ENCODE data around the gene ALDH18A1.

ALDH18A1 gene

DNA sequence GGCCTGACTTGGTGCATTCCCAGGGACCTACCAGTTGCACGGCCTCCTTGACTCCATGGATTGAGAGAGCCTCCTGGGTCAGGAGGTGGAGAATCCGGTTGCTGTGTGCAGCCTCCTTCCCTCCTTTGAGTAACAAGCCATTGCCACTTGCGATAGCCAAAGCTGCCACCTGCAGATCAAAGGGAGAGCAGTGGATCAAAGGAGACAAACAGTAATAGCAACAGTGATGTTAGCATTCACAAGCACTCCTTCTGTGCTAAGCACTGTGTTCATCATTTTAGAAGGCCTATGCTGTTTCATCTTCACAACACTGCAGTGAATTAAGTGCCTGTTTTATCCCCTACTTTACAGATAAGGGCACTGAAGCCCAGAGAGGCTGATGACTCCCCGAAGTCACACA is 40.1 kb downstream of the ALDH18A1 start:
- no peaks in the 10 kb centered on the region for H4K20me1 ChIP-seq (ENCODE audit: insufficient read depth, low read length)
- H3K9me2 ChIP-seq (ENCODE audit: low read depth, low read length), result no peaks in the 10 kb centered on the region
- no peaks in the 10 kb centered on the region for H3F3A ChIP-seq (ENCODE audit: insufficient read depth, low read length)
- no peak overlapping the region for H3K4me2 ChIP-seq (ENCODE audit: low read length)
- H3K36me3 ChIP-seq (ENCODE audit: insufficient read depth, low read length), result peaks cover 53% of the 10 kb centered on the region
- H3K9me3 ChIP-seq (ENCODE audit: low read length), result no peaks in the 10 kb centered on the region
- TF ChIP-seq EZH2 (IDR thresholded peaks at IDR 0.05; ENCODE audit: borderline replicate concordance, low read length), result no peak
- TF ChIP-seq, protein P1, sequence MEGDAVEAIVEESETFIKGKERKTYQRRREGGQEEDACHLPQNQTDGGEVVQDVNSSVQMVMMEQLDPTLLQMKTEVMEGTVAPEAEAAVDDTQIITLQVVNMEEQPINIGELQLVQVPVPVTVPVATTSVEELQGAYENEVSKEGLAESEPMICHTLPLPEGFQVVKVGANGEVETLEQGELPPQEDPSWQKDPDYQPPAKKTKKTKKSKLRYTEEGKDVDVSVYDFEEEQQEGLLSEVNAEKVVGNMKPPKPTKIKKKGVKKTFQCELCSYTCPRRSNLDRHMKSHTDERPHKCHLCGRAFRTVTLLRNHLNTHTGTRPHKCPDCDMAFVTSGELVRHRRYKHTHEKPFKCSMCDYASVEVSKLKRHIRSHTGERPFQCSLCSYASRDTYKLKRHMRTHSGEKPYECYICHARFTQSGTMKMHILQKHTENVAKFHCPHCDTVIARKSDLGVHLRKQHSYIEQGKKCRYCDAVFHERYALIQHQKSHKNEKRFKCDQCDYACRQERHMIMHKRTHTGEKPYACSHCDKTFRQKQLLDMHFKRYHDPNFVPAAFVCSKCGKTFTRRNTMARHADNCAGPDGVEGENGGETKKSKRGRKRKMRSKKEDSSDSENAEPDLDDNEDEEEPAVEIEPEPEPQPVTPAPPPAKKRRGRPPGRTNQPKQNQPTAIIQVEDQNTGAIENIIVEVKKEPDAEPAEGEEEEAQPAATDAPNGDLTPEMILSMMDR (IDR thresholded peaks at IDR 0.05; ENCODE audit: low read length), result no peak
- H3K27me3 ChIP-seq (ENCODE audit: insufficient read depth, low read length), result no peaks in the 10 kb centered on the region
- no peaks in the 10 kb centered on the region for H3K79me2 ChIP-seq (ENCODE audit: insufficient read depth, low read length)
- no peak overlapping the region for H3K27ac ChIP-seq (ENCODE audit: low read depth, low read length, poor library complexity, severe bottlenecking)
- H2AFZ ChIP-seq (ENCODE audit: low read length), result no peak overlapping the region
- H3K9ac ChIP-seq (ENCODE audit: low read length), result no peak overlapping the region
- H3K4me3 ChIP-seq (ENCODE audit: low read depth, low read length, poor library complexity, severe bottlenecking), result no peak overlapping the region
- no peaks in the 10 kb centered on the region for H3K4me1 ChIP-seq (ENCODE audit: insufficient read depth, low read length, severe bottlenecking)

DNA sequence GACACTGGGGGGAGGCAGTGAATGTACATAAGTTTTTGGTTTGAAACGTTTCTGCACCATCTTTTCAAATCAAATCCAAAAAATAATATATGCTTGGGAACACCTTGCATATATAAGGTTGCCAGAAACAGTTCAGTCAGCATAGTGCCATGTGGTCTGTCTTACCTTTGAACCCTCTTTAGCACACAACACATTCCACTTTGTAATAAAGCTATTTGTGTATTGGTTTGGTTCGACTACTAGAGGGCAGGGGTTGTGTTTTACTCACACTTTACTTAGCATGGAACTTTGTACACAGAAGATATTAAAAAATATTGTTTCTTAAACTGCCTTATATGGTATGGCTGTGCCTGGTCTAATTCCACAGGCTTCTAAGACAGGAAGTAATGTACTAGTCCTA is 43.2 kb downstream of the ALDH18A1 start:
- Histone ChIP-seq H2AFZ (ENCODE audit: low read length) (no peak overlapping the region), H3K27ac (ENCODE audit: low read depth, low read length, poor library complexity, severe bottlenecking) (no peak overlapping the region), H3K9ac (ENCODE audit: low read length) (no peak overlapping the region), H3K4me3 (ENCODE audit: low read depth, low read length, poor library complexity, severe bottlenecking) (no peak overlapping the region), H3F3A (ENCODE audit: insufficient read depth, low read length) (no peaks in the 10 kb centered on the region), H3K9me3 (ENCODE audit: low read length) (no peaks in the 10 kb centered on the region), H3K9me2 (ENCODE audit: low read depth, low read length) (no peaks in the 10 kb centered on the region), H3K4me1 (ENCODE audit: insufficient read depth, low read length, severe bottlenecking) (no peaks in the 10 kb centered on the region), H3K36me3 (ENCODE audit: insufficient read depth, low read length) (peaks cover 65% of the 10 kb centered on the region), H3K27me3 (ENCODE audit: insufficient read depth, low read length) (no peaks in the 10 kb centered on the region), H4K20me1 (ENCODE audit: insufficient read depth, low read length) (no peaks in the 10 kb centered on the region), H3K79me2 (ENCODE audit: insufficient read depth, low read length) (no peaks in the 10 kb centered on the region), H3K4me2 (ENCODE audit: low read length) (no peak overlapping the region)
- TF ChIP-seq, protein P1 (IDR thresholded peaks at IDR 0.05; ENCODE audit: low read length), result no peak
- no peak for TF ChIP-seq EZH2 (IDR thresholded peaks at IDR 0.05; ENCODE audit: borderline replicate concordance, low read length)

DNA sequence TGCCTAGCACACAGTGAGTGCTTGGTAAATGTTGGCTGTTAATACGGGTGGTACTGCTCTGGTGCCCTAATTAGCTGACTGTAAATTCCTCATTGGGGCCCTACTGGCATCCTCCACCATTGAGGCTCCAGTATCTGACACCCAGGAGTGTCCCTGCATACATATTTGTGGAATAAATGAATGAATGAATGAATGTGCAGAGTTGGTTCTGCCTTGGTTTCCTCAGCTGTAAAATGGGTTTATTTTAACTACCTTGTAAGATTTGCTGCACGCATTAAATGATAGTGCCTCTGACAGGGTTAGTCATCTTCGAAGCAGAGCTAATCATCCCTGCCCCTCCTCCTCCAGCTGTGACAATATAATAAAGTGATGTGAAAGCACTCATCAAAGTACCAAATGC is 45.8 kb downstream of the ALDH18A1 start:
- H3K9me2 ChIP-seq (ENCODE audit: low read depth, low read length), result no peaks in the 10 kb centered on the region
- no peak overlapping the region for H2AFZ ChIP-seq (ENCODE audit: low read length)
- peaks cover 53% of the 10 kb centered on the region for H3K36me3 ChIP-seq (ENCODE audit: insufficient read depth, low read length)
- no peaks in the 10 kb centered on the region for H3K27me3 ChIP-seq (ENCODE audit: insufficient read depth, low read length)
- H3K4me3 ChIP-seq (ENCODE audit: low read depth, low read length, poor library complexity, severe bottlenecking), result no peak overlapping the region
- no peaks in the 10 kb centered on the region for H4K20me1 ChIP-seq (ENCODE audit: insufficient read depth, low read length)
- H3F3A ChIP-seq (ENCODE audit: insufficient read depth, low read length), result no peaks in the 10 kb centered on the region
- TF ChIP-seq, protein P1 (IDR thresholded peaks at IDR 0.05; ENCODE audit: low read length), result no peak
- TF ChIP-seq EZH2 (IDR thresholded peaks at IDR 0.05; ENCODE audit: borderline replicate concordance, low read length), result no peak
- no peak overlapping the region for H3K27ac ChIP-seq (ENCODE audit: low read depth, low read length, poor library complexity, severe bottlenecking)
- no peak overlapping the region for H3K9ac ChIP-seq (ENCODE audit: low read length)
- H3K79me2 ChIP-seq (ENCODE audit: insufficient read depth, low read length), result no peaks in the 10 kb centered on the region
- no peaks in the 10 kb centered on the region for H3K4me1 ChIP-seq (ENCODE audit: insufficient read depth, low read length, severe bottlenecking)
- H3K9me3 ChIP-seq (ENCODE audit: low read length), result no peaks in the 10 kb centered on the region
- no peak overlapping the region for H3K4me2 ChIP-seq (ENCODE audit: low read length)

Measured in OCI-LY1 (cell line).